HepG2 (cell line): ENCODE results near the gene DVL3. TPM values are rescaled to one million over a fixed set of nuclear protein-coding genes. Genes with fewer than 3 reads are reported as not detected.

Experiments
- ATAC-seq: fragments of 200-7000 bp; cut with Tn5 transposase; 3 replicates; pipeline ENCODE4 v1.9.1; 2020; ENCODE audit warnings: mild to moderate bottlenecking, moderate library complexity
- BruUV-seq: library from RNA; stranded (reverse); fragments of 400-500 nt; replicated peaks from 2 replicates; lab custom pipeline; 2021; lab: Mats Ljungman, UMichigan
- CTCF ChIA-PET: fragments of 300-600 bp; formaldehyde crosslinking; extraction: SDS; loops from one replicate; lab custom pipeline; 2021; ENCODE audit warnings: low total read pairs, inconsistent platforms, low intra/inter-chr PET ratio; lab: Yijun Ruan, JAX
- POLR2A ChIA-PET: fragments of 350-600 bp; sonication (Branson Sonifier 250); formaldehyde crosslinking; loops from one replicate; lab custom pipeline; 2020; ENCODE audit warnings: antibody characterized with exemption, inconsistent platforms; lab: Yijun Ruan, JAX
- DNase-seq: peaks from one replicate; pipeline ENCODE4 v3.0.0-alpha.2; 2015; ENCODE audit warnings: low spot score
- FAIRE-seq: peaks from 3 replicates; lab custom pipeline; 2011; peaks lifted over from hg19 to GRCh38; lab: Jason Lieb, UNC
- H2AFZ ChIP-seq: one replicate; pipeline ENCODE4 v1.6.1; 2011; ENCODE audit warnings: low read length, inconsistent platforms
- H3K27ac ChIP-seq: fragments of 300-600 bp; 3 replicates; pipeline ENCODE4 v1.8.0; 2011; ENCODE audit warnings: mixed run types, mild to moderate bottlenecking, mixed read lengths, low read length, inconsistent platforms; ENCODE audit not compliant: insufficient read depth; ENCODE audit errors: extremely low read length
- H3K27me3 ChIP-seq, 2 experiments: fragments of 200-600 bp in 1 of 2; 2 replicates in 1 of 2; 3 replicates in 1 of 2; pipeline versions ENCODE4 v1.6.0 to v1.8.0; 2011; ENCODE audit warnings: low read length in 2 of 2, mild to moderate bottlenecking in 2 of 2, moderate library complexity in 2 of 2, inconsistent platforms in 1 of 2; ENCODE audit not compliant: insufficient read depth in 2 of 2, control insufficient read depth in 1 of 2
- H3K36me3 ChIP-seq, 2 experiments: fragments of 200-600 bp in 1 of 2; replicated peaks in 1 of 2; 2 replicates in 1 of 2; 3 replicates in 1 of 2; pipeline versions ENCODE4 v1.5.1 to v1.8.0; 2011; ENCODE audit warnings: low read length in 2 of 2, inconsistent platforms in 1 of 2; ENCODE audit not compliant: insufficient read depth in 2 of 2, control insufficient read depth in 1 of 2
- H3K4me1 ChIP-seq: 2 replicates; pipeline ENCODE4 v1.5.1; 2012; ENCODE audit warnings: low read length, inconsistent platforms; ENCODE audit not compliant: insufficient read depth
- H3K4me2 ChIP-seq: 2 replicates; pipeline ENCODE4 v1.6.0; 2011; ENCODE audit warnings: low read depth, low read length, inconsistent platforms
- H3K4me3 ChIP-seq, 3 experiments: fragments of 200-600 bp in 1 of 3; sonication (generic), shearing (Covaris generic) in 1 of 3; replicated peaks in 1 of 3; 2 replicates each; pipeline ENCODE4 v1.5.1; 2011 to 2016; ENCODE audit warnings: low read length in 3 of 3, inconsistent platforms in 2 of 3, low read depth in 2 of 3, mild to moderate bottlenecking in 2 of 3, control low read depth in 1 of 3, mixed read lengths in 1 of 3; ENCODE audit not compliant: insufficient read depth in 1 of 3
- H3K79me2 ChIP-seq: one replicate; pipeline ENCODE4 v1.6.1; 2011; ENCODE audit warnings: low read length, inconsistent platforms; ENCODE audit not compliant: insufficient read depth
- H3K9ac ChIP-seq: 2 replicates; pipeline ENCODE4 v1.6.0; 2011; ENCODE audit warnings: mild to moderate bottlenecking, low read depth, low read length, inconsistent platforms; ENCODE audit not compliant: insufficient read depth
- H3K9me3 ChIP-seq: 2 replicates; pipeline ENCODE4 v1.5.1; 2012; ENCODE audit warnings: mild to moderate bottlenecking, low read length
- H4K20me1 ChIP-seq: 2 replicates; pipeline ENCODE4 v1.6.0; 2011; ENCODE audit warnings: inconsistent platforms, mild to moderate bottlenecking, low read length, moderate library complexity; ENCODE audit not compliant: insufficient read depth
- ARID3A ChIP-seq: IDR thresholded peaks from 2 replicates; pipeline ENCODE4 v1.6.1; 2012; ENCODE audit warnings: low read depth, low read length, improper control_type of control experiment
- CBFB ChIP-seq: sonication (generic); formaldehyde crosslinking; IDR thresholded peaks from 2 replicates; pipeline ENCODE4 v1.4.0; 2020; ENCODE audit warnings: missing genetic modification reagents
- HHEX ChIP-seq: IDR thresholded peaks from 2 replicates; pipeline ENCODE4 v1.6.1; 2016; ENCODE audit warnings: control low read depth
- NR0B2 ChIP-seq: sonication (generic); formaldehyde crosslinking; IDR thresholded peaks from 2 replicates; pipeline ENCODE4 v1.4.0; 2020; ENCODE audit warnings: mild to moderate bottlenecking, missing genetic modification reagents
- ZNF3 ChIP-seq: IDR thresholded peaks from 2 replicates; pipeline ENCODE4 v1.7.0; 2017; ENCODE audit warnings: inconsistent platforms
- ZNF431 ChIP-seq: sonication (generic); formaldehyde crosslinking; IDR thresholded peaks from 2 replicates; pipeline ENCODE4 v1.9.0; 2022; ENCODE audit warnings: missing genetic modification reagents, low read depth, mild to moderate bottlenecking, borderline replicate concordance
- ZNF678 ChIP-seq: sonication (generic); formaldehyde crosslinking; IDR thresholded peaks from 2 replicates; pipeline ENCODE4 v1.4.0; 2020; ENCODE audit warnings: mild to moderate bottlenecking, missing genetic modification reagents
- ZZZ3 ChIP-seq: sonication (generic); formaldehyde crosslinking; IDR thresholded peaks from 2 replicates; pipeline ENCODE4 v1.4.0; 2020; ENCODE audit warnings: missing genetic modification reagents, mild to moderate bottlenecking, borderline replicate concordance
- WGBS: methylation state at CpG from one replicate; pipeline ENCODE4 v1.1.6; 2017; ENCODE audit warnings: low lambda C conversion rate; 5-methylcytosine and 5-hydroxymethylcytosine counted together
- in situ Hi-C: cut with HindIII; loops from 2 replicates; pipeline ENCODE4 v1.10.0; 2017; ENCODE audit warnings: low pct_unique_long_range_greater_than_20kb; ENCODE audit not compliant: extremely low pct_ligation_motif_present
- intact Hi-C: fragments of 100-400 bp; cut with micrococcal nuclease; formaldehyde crosslinking; loops from one replicate; pipeline ENCODE4 v1.10.0; 2022; ENCODE audit not compliant: unreplicated experiment
- polyA plus RNA-seq, 8 experiments: library from polyadenylated mRNA; depleted of rRNA in 3 of 8; stranded (reverse) in 7 of 8; unstranded in 1 of 8; fragments of >200 nt; fragmentation: Illumina TruSeq in 4 of 8; extraction: Trizol in 4 of 8; gene quantifications; 2 replicates each; pipeline versions ENCODE4 v1.2.1 to v1.2.3, GENCODE V29; 2011 to 2016; ENCODE audit warnings: low read depth in 4 of 8, missing spikeins in 1 of 8, mixed read lengths in 1 of 8; ENCODE audit not compliant: insufficient read depth in 1 of 8
- total RNA-seq, 5 experiments: library from RNA; depleted of rRNA; stranded (reverse); fragments of >200 nt; fragmentation: Illumina TruSeq; extraction: Trizol; gene quantifications; 2 replicates each; pipeline ENCODE4 v1.2.3, GENCODE V29; 2016; ENCODE audit warnings: low read depth in 1 of 5

The DVL3 gene
- total and polyA plus RNA-seq, 2 of the 13 experiments (the other 11 are each of a cell fraction or from before 2014, with no cell fraction given), result 29.0 to 36.1 TPM

- peaks cover 28% of the 10 kb centered on the region for H3K79me2 ChIP-seq
- POLR2A ChIA-PET, result no interaction called here
- no peak for DNase-seq
- H4K20me1 ChIP-seq, result no peaks in the 10 kb centered on the region
- CTCF ChIA-PET, result no interaction called here
- no peaks in the 10 kb centered on the region; a peak in 1 of 5 replicates for H3K27me3 ChIP-seq
- in situ Hi-C loops (loop anchor here (25.0 kb wide), 1 partner anchor 253 kb away; the partner anchor contains the start of gene PARL), intact Hi-C loops (no loop called here)
- peaks cover 28 to 62% of the 10 kb centered on the region in 2 experiments for H3K36me3 ChIP-seq
- FAIRE-seq, result no peak
- WGBS, result 97% methylated on average over 3 of the region's 10 CpGs
- no peak overlapping the region for H3K9ac ChIP-seq
- H3K27ac ChIP-seq, result no peak overlapping the region
- no TSS peak for BruUV-seq
- no peak overlapping the region for H2AFZ ChIP-seq
- no peak for TF ChIP-seq CBFB (CRISPR knock-in tag)
- TF ChIP-seq NR0B2 (CRISPR knock-in tag), result no peak
- TF ChIP-seq ZZZ3 (CRISPR knock-in tag), result no peak
- no peak for TF ChIP-seq ARID3A
- TF ChIP-seq ZNF431 (CRISPR knock-in tag), result no peak
- no peak for TF ChIP-seq ZNF678 (CRISPR knock-in tag)
- TF ChIP-seq HHEX (CRISPR knock-in tag), result no peak
- TF ChIP-seq ZNF3, result no peak
- H3K4me3 ChIP-seq, result no peak overlapping the region
- H3K9me3 ChIP-seq, result no peaks in the 10 kb centered on the region
- H3K4me2 ChIP-seq, result no peak overlapping the region
- H3K4me1 ChIP-seq, result peaks cover 17% of the 10 kb centered on the region
- no peak for ATAC-seq
These were observed 14.7 kb upstream of the DVL3 start for GRCh38 chr3:184140436-184140835.
